GM23248 (cell line): ENCODE results near the gene FBP2.

Experiments used
- EZH2 ChIP-seq: fragments of 200-600 bp; sonication (generic); IDR thresholded peaks from 2 replicates; pipeline ENCODE4 v1.6.1; 2018; ENCODE audit warnings: antibody characterized with exemption, mild to moderate bottlenecking; ENCODE audit not compliant: insufficient read depth, poor library complexity, severe bottlenecking
- EZH2phosphoT487 ChIP-seq: fragments of 200-600 bp; sonication (generic); IDR thresholded peaks from 2 replicates; pipeline ENCODE4 v1.6.1; 2018; ENCODE audit warnings: antibody characterized with exemption, moderate library complexity, mild to moderate bottlenecking, low read depth; ENCODE audit not compliant: insufficient read depth

- no peak for TF ChIP-seq EZH2phosphoT487
- TF ChIP-seq EZH2 = no peak
Measured at GRCh38 chr9:94611638-94612068, 18.0 kb upstream of the FBP2 start.
